NCI-H226 (cell line): ENCODE data around the gene EDEM1.
"Not testable (repeated sequence)": the region's sequence is repeated elsewhere in the genome, so short reads cannot be mapped to it uniquely, and the experiment has no call there.

Experiments
- DNase-seq: peaks from one replicate; pipeline ENCODE4 v3.0.0-alpha.2; 2015

EDEM1 gene

GRCh38 chr3:5187156-5187919, at the start of gene EDEM1:
Gene EDEM1, plus strand, starts transcription at chr3:5187707. Its CDS starts 99 bp downstream, at chr3:5187806.
- DNase-seq, result peak; percentile 96

DNA sequence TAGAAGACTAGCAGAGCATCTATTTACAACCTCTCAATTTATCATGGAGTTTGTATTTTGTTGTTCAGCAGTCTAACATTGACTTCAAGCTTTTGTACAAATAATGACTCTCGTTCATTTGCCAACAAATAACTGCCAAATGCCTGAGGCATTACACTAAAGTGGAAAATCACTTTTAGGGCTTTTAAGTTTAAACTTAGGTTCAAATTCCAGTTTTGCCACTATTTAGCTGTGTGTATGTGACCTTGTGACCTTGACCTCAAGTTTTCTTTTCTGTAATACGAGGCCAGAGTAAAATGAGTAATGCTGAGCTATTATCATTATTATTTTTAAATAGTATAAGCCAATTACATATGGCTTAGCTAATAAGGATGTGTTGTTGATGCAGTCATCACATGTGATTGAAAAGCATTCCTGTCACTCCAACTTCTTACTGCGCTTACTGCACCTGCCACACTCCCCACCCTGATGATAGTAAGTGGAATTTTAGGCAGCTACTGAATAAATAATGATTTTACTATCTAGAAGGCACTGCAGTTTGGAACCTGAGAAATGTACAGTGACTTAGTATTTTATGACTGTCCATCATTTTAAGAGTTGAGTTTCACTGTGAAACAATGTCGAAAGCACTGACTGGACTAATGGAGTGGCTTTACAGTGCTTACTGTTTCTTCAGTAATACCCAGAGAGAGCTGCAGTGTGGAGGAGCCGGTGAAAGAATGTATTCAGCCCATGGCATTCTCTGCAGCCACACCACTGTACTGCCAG, 49.1 kb upstream of the EDEM1 start:
- no peak for DNase-seq

GRCh38 chr3:5140230-5140621, 47.3 kb upstream of the EDEM1 start:
- no peak for DNase-seq

DNA sequence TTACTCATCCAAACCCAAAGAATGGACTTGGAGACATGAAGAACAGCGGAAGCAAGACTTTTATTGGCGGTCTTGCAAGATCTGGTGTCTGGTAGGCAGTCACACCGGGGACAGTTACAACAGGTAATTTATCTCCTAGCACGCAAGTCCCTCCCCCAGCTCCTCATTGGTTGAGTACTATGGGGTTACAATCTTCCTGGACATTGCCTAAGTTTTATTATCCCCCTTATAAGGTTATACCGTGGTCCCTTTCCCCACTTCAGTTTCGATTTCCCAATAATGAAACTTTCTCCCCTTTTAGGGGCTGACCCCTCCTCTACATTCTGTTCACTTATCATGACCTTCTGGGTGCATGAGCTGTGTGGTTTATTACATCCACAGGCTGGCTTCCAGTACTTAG, 46.7 kb upstream of the EDEM1 start:
- no peak for DNase-seq

GRCh38 chr3:5141760-5142159, 45.7 kb upstream of the EDEM1 start:
- no peak for DNase-seq

GRCh38 chr3:5143464-5143863, 44.0 kb upstream of the EDEM1 start:
- no peak for DNase-seq

GRCh38 chr3:5144316-5144994, 43.1 kb upstream of the EDEM1 start:
- DNase-seq, result no peak

- no peak for DNase-seq
Measured at GRCh38 chr3:5145120-5145519, 42.4 kb upstream of the EDEM1 start.

DNA sequence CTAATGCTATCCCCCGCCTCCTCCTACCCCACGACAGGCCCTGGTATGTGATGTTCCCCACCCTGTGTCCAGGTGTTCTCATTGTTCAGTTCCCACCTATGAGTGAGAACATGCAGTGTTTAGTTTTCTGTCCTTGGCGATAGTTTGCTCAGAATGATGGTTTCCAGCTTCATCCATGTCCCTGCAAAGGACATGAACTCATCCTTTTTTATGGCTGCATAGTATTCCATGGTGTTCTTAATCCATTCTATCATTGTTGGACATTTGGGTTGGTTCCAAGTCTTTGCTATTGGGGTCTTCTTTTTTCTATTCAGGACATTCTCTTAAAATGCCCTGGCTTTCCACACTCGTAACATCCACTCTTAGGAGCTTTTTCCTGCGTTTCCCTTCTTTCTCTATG, 40.4 kb upstream of the EDEM1 start:
- DNase-seq, result not testable (repeated sequence)

DNA sequence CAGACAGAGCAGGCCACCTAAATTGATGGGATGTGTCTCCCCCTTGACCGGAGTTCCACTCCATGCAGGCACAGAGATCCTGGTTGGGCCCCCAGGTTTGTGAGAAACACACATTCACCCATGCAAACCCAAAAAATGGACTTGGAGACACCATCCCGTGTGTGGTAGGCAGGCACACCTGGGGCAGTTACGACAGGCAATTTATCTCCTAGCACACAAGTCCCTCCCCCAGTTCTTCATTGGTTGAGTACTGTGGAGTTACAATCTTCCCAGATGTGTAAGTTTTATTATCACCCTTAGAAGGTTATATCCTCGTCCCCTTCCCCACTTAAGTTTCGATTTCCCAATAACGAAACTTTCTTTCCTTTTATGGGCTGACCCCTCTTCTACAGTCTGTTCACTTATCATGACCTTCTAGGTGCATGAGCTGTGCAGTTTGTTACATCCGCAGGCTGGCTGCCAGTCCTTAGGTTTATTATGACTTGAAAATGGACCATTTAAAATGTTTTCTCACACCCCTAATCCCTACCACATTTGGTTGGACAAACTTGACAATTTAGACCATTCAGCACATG, 38.1 kb upstream of the EDEM1 start:
- no peak for DNase-seq

DNA sequence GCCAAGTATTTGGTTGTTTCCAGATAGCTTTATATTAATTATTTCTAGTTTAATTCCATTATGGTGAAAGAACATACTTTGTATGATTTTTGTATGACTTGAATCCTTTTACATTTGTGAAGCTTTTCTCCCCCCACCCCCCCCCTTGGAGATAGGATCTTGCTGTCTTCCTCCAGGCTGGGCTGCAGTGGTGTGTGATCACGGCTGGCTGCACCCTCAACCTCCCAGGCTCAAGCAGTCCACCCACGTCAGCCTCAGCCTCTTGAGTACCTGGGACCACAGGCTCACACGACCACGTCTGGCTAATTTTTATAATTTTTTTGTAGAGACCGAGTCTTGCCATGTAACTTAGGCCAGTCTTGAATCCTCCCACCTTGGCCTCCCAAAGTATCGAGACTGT, 35.9 kb upstream of the EDEM1 start:
- DNase-seq, result no peak

- no peak for DNase-seq
Measured at GRCh38 chr3:5153074-5153473, 34.4 kb upstream of the EDEM1 start.

DNA sequence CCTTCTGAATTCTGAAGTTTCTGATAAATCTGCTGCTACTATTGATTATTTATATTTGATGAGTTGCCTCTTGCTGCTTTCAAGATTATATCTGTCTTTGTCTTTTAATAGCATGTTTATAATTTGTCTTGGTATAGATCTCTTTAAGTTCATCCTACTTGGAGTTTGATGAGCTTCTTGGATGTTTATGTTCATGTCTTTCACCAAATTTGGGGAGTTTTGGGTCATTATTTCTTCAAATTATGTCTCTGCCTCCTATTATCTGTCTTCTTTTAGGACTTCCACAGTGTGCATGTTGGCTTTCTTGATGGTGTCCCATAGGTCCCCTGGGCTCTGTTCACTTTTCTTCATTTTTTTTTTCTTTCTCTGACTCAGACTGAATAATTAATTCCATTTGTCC, 32.3 kb upstream of the EDEM1 start:
- no peak for DNase-seq

- no peak for DNase-seq
Measured at GRCh38 chr3:5160321-5160720, 27.2 kb upstream of the EDEM1 start.

DNA sequence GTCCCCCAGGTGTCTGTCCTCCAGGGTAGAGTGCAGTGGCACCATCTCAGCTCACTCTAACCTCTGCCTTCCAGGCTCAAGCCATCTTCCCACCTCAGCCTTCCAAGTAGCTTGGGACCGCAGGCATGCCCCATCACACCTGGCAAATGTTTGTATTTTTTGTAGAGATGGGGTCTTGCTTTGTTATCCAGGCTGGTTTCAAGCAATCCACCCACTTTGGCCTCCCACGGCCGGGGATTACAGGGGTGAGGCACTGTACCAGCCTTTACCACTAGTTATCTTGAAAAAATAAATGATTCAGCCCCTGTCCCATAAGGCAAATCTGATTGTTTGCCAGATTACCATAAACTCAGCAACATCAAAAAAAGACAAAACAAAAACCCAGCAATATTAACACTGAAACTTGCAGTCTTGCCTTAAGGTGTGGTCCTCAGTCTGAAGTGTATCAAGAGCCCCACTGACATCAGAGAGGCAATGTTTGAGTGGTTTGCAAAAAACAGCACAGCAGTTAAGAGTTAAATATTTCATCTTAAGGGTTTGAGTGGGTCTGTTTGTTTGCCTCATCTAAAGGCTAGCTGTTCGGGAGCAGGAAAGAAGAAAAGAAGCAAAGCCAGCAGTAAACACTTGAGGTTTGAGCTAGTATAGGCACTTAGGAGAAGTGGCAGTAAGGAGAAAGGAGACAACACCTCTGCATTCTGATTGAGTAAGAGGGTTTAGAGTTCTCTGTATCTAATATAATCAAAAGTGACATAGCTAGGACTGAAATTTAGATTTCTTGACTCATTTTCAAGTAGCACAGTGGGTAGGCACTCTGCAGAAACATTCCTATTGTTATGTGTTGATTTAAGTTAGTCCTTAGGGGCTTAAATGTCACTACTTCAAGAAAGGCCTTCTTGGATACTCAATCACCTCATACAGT, 26.3 kb upstream of the EDEM1 start:
- DNase-seq, result peak; percentile 67

- peak; percentile 85 for DNase-seq
Measured at GRCh38 chr3:5162102-5162501, 25.4 kb upstream of the EDEM1 start.

GRCh38 chr3:5165698-5166097, 21.8 kb upstream of the EDEM1 start:
- DNase-seq, result no peak

GRCh38 chr3:5166846-5167245, 20.7 kb upstream of the EDEM1 start:
- DNase-seq, result no peak

DNA sequence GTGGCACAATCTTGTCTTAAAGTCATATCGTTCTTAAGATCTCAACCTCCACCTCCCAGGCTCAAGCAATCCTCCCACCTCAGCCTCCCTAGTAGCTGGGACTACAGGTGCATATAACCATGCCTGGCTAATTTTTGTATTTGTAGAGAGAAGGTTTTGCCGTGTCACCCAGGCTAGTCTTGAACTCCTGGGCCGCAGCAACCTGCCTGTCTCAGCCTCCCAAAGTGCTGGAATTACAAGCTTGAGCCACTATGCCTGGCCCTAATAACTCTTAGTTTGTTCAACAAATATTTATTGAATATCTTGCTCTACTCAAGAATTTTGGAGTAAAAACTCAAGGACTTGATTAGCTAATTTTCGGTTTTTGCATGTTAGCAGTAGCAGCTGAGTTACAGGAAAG, 19.4 kb upstream of the EDEM1 start:
- DNase-seq, result no peak

DNA sequence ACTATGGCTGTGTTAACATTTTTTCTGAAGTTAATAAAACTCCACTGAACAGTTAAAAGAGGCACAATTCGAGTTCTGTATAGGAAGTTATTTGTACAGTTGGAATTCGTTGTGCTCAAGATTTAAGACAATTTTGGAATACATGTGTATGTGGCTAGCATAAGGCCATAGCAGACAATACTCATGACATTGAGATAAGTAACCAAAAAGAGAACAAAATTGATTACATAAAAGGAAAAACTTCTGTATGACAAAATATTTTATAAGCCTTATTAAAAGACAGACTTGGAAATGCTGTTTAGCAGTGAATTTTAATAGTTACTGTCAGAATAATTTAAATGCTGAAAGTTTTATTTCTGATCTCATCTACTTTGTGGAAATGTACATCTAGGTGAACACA, 17.7 kb upstream of the EDEM1 start:
- DNase-seq, result no peak

- DNase-seq, result no peak
Measured at GRCh38 chr3:5170975-5171374, 16.5 kb upstream of the EDEM1 start.

- no peak for DNase-seq
Measured at GRCh38 chr3:5172018-5172417, 15.5 kb upstream of the EDEM1 start.
